Heart left ventricle (tissue), 16 donors: ENCODE results near the gene NDUFAF7. TPM values are rescaled to one million over a fixed set of nuclear protein-coding genes. Genes with fewer than 3 reads are reported as not detected.
A peak's percentile ranks its signal among the peaks of the same experiment; 100 is the strongest.

Source experiments
- ATAC-seq, 4 donors: fragments of 200-7000 bp; cut with Tn5 transposase; one replicate each; pipeline ENCODE4 v1.9.1; 2020 to 2022; ENCODE audit warnings: moderate library complexity in 4 of 4, mild to moderate bottlenecking in 3 of 4, moderate number of reproducible peaks in 1 of 4
- DNase-seq, 5 donors: peaks; one replicate each; pipeline ENCODE4 v3.0.0-alpha.2; 2020
- H3K27ac ChIP-seq, 12 donors: fragments of 200-600 bp; sonication (generic) in 4 of 12; one replicate each; pipeline versions ENCODE4 v1.5.0 to v1.8.0; 2016 to 2022; ENCODE audit warnings: mild to moderate bottlenecking in 2 of 12
- H3K27me3 ChIP-seq, 9 donors: fragments of 200-600 bp; sonication (generic) in 2 of 9; one replicate each; pipeline versions ENCODE4 v1.5.1 to v1.8.0; 2016 to 2022; ENCODE audit warnings: mild to moderate bottlenecking in 3 of 9
- H3K36me3 ChIP-seq, 9 donors: fragments of 200-600 bp; sonication (generic) in 2 of 9; one replicate each; pipeline versions ENCODE4 v1.5.0 to v1.8.0; 2018 to 2022; ENCODE audit warnings: mild to moderate bottlenecking in 2 of 9
- H3K4me1 ChIP-seq, 12 donors: fragments of 200-600 bp; sonication (generic) in 4 of 12; one replicate each; pipeline versions ENCODE4 v1.5.0 to v1.8.0; 2016 to 2022; ENCODE audit warnings: mild to moderate bottlenecking in 3 of 12
- H3K4me3 ChIP-seq, 12 donors: fragments of 200-600 bp; sonication (generic) in 4 of 12; one replicate each; pipeline versions ENCODE4 v1.5.0 to v1.8.0; 2017 to 2022; ENCODE audit warnings: mild to moderate bottlenecking in 9 of 12, moderate library complexity in 4 of 12
- H3K9me3 ChIP-seq, 12 donors: fragments of 200-600 bp; sonication (generic) in 4 of 12; one replicate each; pipeline versions ENCODE4 v1.5.0 to v1.8.0; 2016 to 2022; ENCODE audit warnings: mild to moderate bottlenecking in 1 of 12
- CTCF ChIP-seq, 12 donors: fragments of 200-600 bp; sonication (generic) in 4 of 12; IDR thresholded peaks; one replicate each; pipeline versions ENCODE4 v1.5.0 to v1.8.0; 2018 to 2022; ENCODE audit warnings: antibody characterized with exemption in 12 of 12, mild to moderate bottlenecking in 5 of 12
- POLR2A ChIP-seq, 2 donors: fragments of 450-650 bp; IDR thresholded peaks; one replicate each; pipeline ENCODE4 v1.6.1; 2017; ENCODE audit warnings: antibody characterized with exemption in 2 of 2, mild to moderate bottlenecking in 2 of 2, moderate library complexity in 2 of 2
- WGBS, 4 donors: extraction: QIAGEN DNeasy Blood & Tissue Kit in 2 of 4; methylation state at CpG; one replicate each; pipeline versions ENCODE4 v1.1.5 to v1.1.7; 2013 to 2018; 5-methylcytosine and 5-hydroxymethylcytosine counted together
- intact Hi-C, 10 donors: fragments of 100-400 bp; cut with DNase I; formaldehyde crosslinking; loops; one replicate each; pipeline versions ENCODE4 v1.11.1 to v1.14.2; 2022
- polyA plus RNA-seq, 2 donors: library from polyadenylated mRNA; stranded (reverse); fragments of 200-250 nt; gene quantifications; one replicate each; pipeline ENCODE4 v1.2.3, GENCODE V29; 2013
- total RNA-seq, 9 donors: library from RNA; depleted of rRNA in 2 of 9; stranded (reverse); fragments of >200 nt in 2 of 9; fragmentation: NEBNext Ultra II Directional in 3 of 9; extraction: Animal tissue kit (Norgen Biotek cat#: 25700) in 3 of 9; gene quantifications; one replicate each; pipeline versions ENCODE4 v1.1.0 to v1.2.4, GENCODE V29; 2016 to 2023
- donor health status: ischemic (EF 13 %, LVEDD 7.1; RV severe dilation, severe dysfunction).
- donor health status: healthy with polysubstance abuse.
- donor health status: DM: no; HTN: yes; CAD: no.
- donor health status: DM: no; HTN: no; CAD: no.
- donor health status: ischemic (EF 25% LVEDD 6.9; RV normal size, moderate dysfunction).
- donor health status: ischemic (EF 25% LVEDD 5.7; RV mildly dilated, moderate dysfunction).
- donor health status: healthy.
- donor health status: DM: yes; HTN: yes; CAD: no.
- donor health status: ischemic (EF 35%, LVEDD 5.7; RV mildly dilated, moderate dysfunction).
- donor health status: nonischemic (EF 11% LVEDD 7.7; RV severe dilation, severe dysfunction).
- donor health status: DM: yes; HTN: yes; CAD: no.
- donor health status: PGD.
- donor health status: ischemic (EF 29% LVEDD 5.4; RV normal size, mild dysfunction).
- donor health status: nonischemic (EF 23%, LVEDD 6.1; RV moderate dilation, normal function).

The NDUFAF7 gene
- total and polyA plus RNA-seq, 11 donors, result 15.8 to 33.0 (median 22.1) TPM

DNA sequence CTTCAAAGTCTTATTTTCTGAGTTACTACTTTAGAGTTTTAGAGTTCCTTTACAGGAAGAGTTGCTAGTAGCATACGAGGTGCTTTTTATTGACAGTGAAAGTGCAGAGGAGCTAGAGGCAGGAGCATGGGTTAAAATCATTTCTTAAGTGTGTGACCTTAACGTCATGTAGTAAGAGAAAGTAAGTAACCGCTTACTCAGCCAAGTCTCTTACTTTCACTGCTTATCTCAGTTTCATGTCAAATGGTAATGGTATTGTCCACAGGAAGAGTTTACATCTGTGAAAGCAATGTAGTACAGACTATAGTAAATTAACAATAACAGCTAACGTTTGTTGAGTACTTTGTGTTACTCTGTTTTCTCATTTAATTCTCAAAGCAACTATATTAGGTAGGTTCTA is 12.6 kb downstream of the NDUFAF7 start:
- ATAC-seq (peak in 3 of 4 donors; percentile 15 to 95 (median 39)), DNase-seq (no peak)
- Histone ChIP-seq H3K4me3 (no peak overlapping the region), H3K9me3 (no peaks in the 10 kb centered on the region), H3K36me3 (peaks cover 0 to 99% (median 94%) of the 10 kb centered on the region in 9 donors), H3K4me1 (peaks cover 0 to 4% (median 0%) of the 10 kb centered on the region in 12 donors), H3K27ac (peak overlapping the region in 4 of 12 donors; percentile 10 to 46 (median 42)), H3K27me3 (no peaks in the 10 kb centered on the region)
- WGBS, 4 donors, result 47 to 59% (median 53%) methylated on average over 4 of the region's 4 CpGs
- TF ChIP-seq POLR2A (IDR thresholded peaks at IDR 0.05), result no peak
- intact Hi-C loops, result loop anchor here in 1 of 10 donors (5.0 kb wide), 1 partner anchor 78 kb away; the partner anchor contains the start of gene PRKD3

GRCh38 chr2:37244755-37245154 is 13.3 kb downstream of the NDUFAF7 start:
- no peak for TF ChIP-seq POLR2A (IDR thresholded peaks at IDR 0.05)
- TF ChIP-seq CTCF (IDR thresholded peaks at IDR 0.05), result no peak
- intact Hi-C loops, result loop anchor here in 1 of 10 donors (5.0 kb wide), 1 partner anchor 78 kb away; the partner anchor contains the start of gene PRKD3

DNA sequence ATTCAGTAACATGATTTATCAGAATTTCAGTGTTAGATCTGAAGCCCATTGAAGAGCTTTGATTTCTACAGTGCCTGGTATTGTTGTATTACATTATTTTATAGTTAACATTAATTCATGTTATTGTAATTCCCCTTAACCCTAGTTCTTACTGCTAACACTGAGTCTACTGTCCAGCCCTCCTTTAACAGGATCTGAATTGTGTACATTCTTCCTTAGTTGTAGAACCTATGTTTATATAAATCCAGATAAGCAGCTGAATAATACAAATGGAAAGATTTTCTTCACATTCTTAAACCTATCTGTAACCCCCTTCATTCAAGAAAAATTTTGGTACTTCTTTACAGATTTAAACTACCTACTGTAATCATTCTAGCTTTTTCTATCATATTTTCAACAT is 14.7 kb downstream of the NDUFAF7 start:
- no peak for TF ChIP-seq POLR2A (IDR thresholded peaks at IDR 0.05)
- no peak for TF ChIP-seq CTCF (IDR thresholded peaks at IDR 0.05)
- no peaks in the 10 kb centered on the region for H3K27me3 ChIP-seq
- H3K36me3 ChIP-seq, result peaks cover 0 to 100% (median 96%) of the 10 kb centered on the region in 9 donors
- H3K9me3 ChIP-seq, result no peaks in the 10 kb centered on the region
- DNase-seq, result no peak
- H3K4me1 ChIP-seq, result peaks cover 0 to 4% (median 0%) of the 10 kb centered on the region in 12 donors
- no peak for ATAC-seq
- intact Hi-C loops, result no loop called here
- H3K27ac ChIP-seq, result no peak overlapping the region
- H3K4me3 ChIP-seq, result no peak overlapping the region

More at GRCh38 chr2:37244755-37245154, 13.3 kb downstream of the NDUFAF7 start:
- 69 to 85% (median 77%) methylated on average over 3 of the region's 3 CpGs for WGBS, 4 donors
- peaks cover 0 to 99% (median 93%) of the 10 kb centered on the region in 9 donors for H3K36me3 ChIP-seq
- H3K27ac ChIP-seq, result peak overlapping the region in 3 of 12 donors; percentile 10 to 46 (median 43)
- no peaks in the 10 kb centered on the region for H3K27me3 ChIP-seq
- DNase-seq (no peak), ATAC-seq (no peak)
- H3K9me3 ChIP-seq, result no peaks in the 10 kb centered on the region
- H3K4me1 ChIP-seq, result peaks cover 0 to 4% (median 0%) of the 10 kb centered on the region in 12 donors
- no peak overlapping the region for H3K4me3 ChIP-seq

GRCh38 chr2:37250869-37251740 is 19.6 kb downstream of the NDUFAF7 start:
- DNase-seq (no peak), ATAC-seq (no peak)
- no peak for TF ChIP-seq CTCF (IDR thresholded peaks at IDR 0.05)
- Histone ChIP-seq H3K4me3 (no peak overlapping the region), H3K9me3 (no peaks in the 10 kb centered on the region), H3K27ac (no peak overlapping the region), H3K36me3 (peaks cover 0 to 100% (median 97%) of the 10 kb centered on the region in 9 donors), H3K27me3 (no peaks in the 10 kb centered on the region), H3K4me1 (no peaks in the 10 kb centered on the region)
- intact Hi-C loops, result no loop called here
- 73 to 81% (median 74%) methylated on average over 5 of the region's 5 CpGs for WGBS, 4 donors
